Measurements from ENCODE around the gene NARF. TPM values are rescaled to one million over a fixed set of nuclear protein-coding genes. Genes with fewer than 3 reads are reported as not detected.
"Not testable (repeated sequence)": the region's sequence is repeated elsewhere in the genome, so short reads cannot be mapped to it uniquely, and the experiment has no call there.

Gene NARF
- total RNA-seq, 1 experiment from 2014 or later, result 35.8 TPM

GRCh38 chr17:82529914-82530300 lies 71.4 kb downstream of the NARF start:
- no peak for DNase-seq (ENCODE audit: low read depth)

GRCh38 chr17:82531431-82531881 lies 72.9 kb downstream of the NARF start:
- peak; percentile 82 for DNase-seq (ENCODE audit: low read depth)

DNA sequence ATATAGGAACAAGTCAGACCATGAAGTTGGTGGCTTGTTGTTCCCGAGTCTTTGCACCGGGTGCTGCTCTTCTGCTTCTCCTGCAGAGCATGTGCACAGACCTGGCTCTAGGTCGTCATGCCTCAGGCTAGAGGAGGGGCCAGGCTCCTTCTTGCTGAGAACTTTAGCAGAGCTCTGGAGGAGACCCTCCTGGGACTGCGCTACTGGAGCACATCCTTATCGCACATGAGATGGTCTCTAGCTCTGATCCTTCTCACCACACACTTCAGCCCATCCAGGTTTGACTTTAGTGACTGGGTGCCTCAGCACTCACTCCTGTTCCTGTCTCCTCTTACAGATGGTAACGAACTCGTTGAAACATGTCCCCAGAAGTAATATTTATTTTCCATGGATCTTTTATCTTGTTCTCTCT lies 75.9 kb downstream of the NARF start:
- DNase-seq (ENCODE audit: low read depth), result no peak

- no peak for DNase-seq (ENCODE audit: low read depth)
Measured at GRCh38 chr17:82536512-82537201, 78.1 kb downstream of the NARF start.

DNA sequence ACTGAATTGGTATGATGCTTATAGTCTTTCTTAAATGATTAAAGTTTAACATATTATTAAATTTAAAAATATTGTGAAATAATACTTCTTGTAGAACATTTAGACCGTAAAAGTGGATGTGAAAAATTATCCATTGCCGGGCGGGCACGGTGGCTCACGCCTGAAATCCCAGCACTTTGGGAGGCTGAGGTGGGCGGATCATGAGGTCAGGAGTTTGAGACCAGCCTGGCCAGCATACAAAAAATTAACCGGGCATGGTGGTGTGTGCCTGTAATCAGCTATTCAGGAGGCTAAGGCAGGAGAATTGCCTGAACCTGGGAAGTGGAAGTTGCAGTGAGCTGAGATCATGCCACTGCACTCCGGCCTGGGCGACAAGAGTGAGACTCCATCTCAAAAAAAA lies 78.7 kb downstream of the NARF start:
- not testable (repeated sequence) for DNase-seq (ENCODE audit: low read depth)

DNA sequence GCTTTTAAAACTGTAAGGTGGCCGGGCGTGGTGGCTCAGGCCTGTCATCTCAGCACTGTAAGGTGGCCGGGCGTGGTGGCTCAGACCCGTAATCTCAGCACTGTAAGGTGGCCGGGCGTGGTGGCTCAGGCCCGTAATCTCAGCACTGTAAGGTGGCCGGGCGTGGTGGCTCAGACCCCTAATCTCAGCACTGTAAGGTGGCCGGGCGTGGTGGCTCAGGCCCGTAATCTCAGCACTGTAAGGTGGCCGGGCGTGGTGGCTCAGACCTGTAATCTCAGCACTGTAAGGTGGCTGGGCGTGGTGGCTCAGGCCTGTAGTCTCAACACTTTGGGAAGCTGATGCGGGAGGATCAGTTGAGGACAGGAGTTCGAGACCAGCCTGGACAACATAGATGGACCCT lies 80.5 kb downstream of the NARF start:
- DNase-seq (ENCODE audit: low read depth), result not testable (repeated sequence)

Small RNAs within 50 kb of the gene (small RNA-seq; reads per million reads assigned to genes)
- gene RF00019, result not detected

Other genes starting within 250 kb of the NARF start
- 10.6 and 12.9 TPM in 2 replicates for gene CCDC57, start 245.9 kb upstream of the NARF start, total RNA-seq (2014; rRNA removed; shearing (Covaris generic))
- 344 and 355 TPM in 2 replicates for gene SLC16A3, start 229.7 kb upstream of the NARF start, total RNA-seq (2014; rRNA removed; shearing (Covaris generic))
- gene CSNK1D, start 185.0 kb upstream of the NARF start, total RNA-seq (2014; rRNA removed; shearing (Covaris generic)), result 34.0 and 58.5 TPM in 2 replicates
- gene CD7, start 141.1 kb upstream of the NARF start, total RNA-seq (2014; rRNA removed; shearing (Covaris generic)), result not detected in 2 replicates
- 0.24 TPM in 1 of 2 replicates, not detected in the other for gene SECTM1, start 125.0 kb upstream of the NARF start, total RNA-seq (2014; rRNA removed; shearing (Covaris generic))
- 1.4 and 2.1 TPM in 2 replicates for gene TEX19, start 99.5 kb upstream of the NARF start, total RNA-seq (2014; rRNA removed; shearing (Covaris generic))
- not detected in 2 replicates for gene UTS2R, start 87.0 kb upstream of the NARF start, total RNA-seq (2014; rRNA removed; shearing (Covaris generic))
- gene HEXD, start 40.4 kb upstream of the NARF start, total RNA-seq (2014; rRNA removed; shearing (Covaris generic)), result 8.0 and 11.5 TPM in 2 replicates
- gene OGFOD3, start 40.2 kb upstream of the NARF start, total RNA-seq (2014; rRNA removed; shearing (Covaris generic)), result 40.8 and 45.3 TPM in 2 replicates
- 38.2 and 39.6 TPM in 2 replicates for gene CYBC1, start 8.0 kb upstream of the NARF start, total RNA-seq (2014; rRNA removed; shearing (Covaris generic))
- 35.0 and 47.8 TPM in 2 replicates for gene FOXK2, start 61.0 kb downstream of the NARF start, total RNA-seq (2014; rRNA removed; shearing (Covaris generic))
- 89.2 and 102 TPM in 2 replicates for gene WDR45B, start 189.7 kb downstream of the NARF start, total RNA-seq (2014; rRNA removed; shearing (Covaris generic))
- gene RAB40B, start 240.0 kb downstream of the NARF start, total RNA-seq (2014; rRNA removed; shearing (Covaris generic)), result 5.8 and 6.1 TPM in 2 replicates